Mesothelial cell of epicardium (in vitro differentiated cells): ENCODE data around the gene LDLRAD4. TPM values are rescaled to one million over a fixed set of nuclear protein-coding genes. Genes with fewer than 3 reads are reported as not detected.

ENCODE experiments used
- DNase-seq, 2 experiments: peaks; one replicate each; pipeline ENCODE4 v3.0.0; 2021; ENCODE audit warnings: low spot score in 2 of 2; ENCODE audit not compliant: unreplicated experiment in 2 of 2
- H3K27ac Mint-ChIP-seq: 2 replicates; pipeline ENCODE4 v1.8.0; 2021; ENCODE audit warnings: mixed read lengths
- H3K27me3 Mint-ChIP-seq: 2 replicates; pipeline ENCODE4 v1.8.0; 2021; ENCODE audit warnings: low read depth, mixed read lengths
- H3K36me3 Mint-ChIP-seq: 2 replicates; pipeline ENCODE4 v1.8.0; 2021; ENCODE audit warnings: mixed read lengths
- H3K4me1 Mint-ChIP-seq: 2 replicates; pipeline ENCODE4 v1.8.0; 2021; ENCODE audit warnings: mixed read lengths
- H3K4me3 Mint-ChIP-seq: 2 replicates; pipeline ENCODE4 v1.8.0; 2021; ENCODE audit warnings: mild to moderate bottlenecking, moderate library complexity, mixed read lengths
- H3K9me3 Mint-ChIP-seq: 2 replicates; pipeline ENCODE4 v1.8.0; 2021; ENCODE audit warnings: mixed read lengths
- CTCF ChIP-seq: fragments of 200-600 bp; sonication (generic); IDR thresholded peaks from one replicate; pipeline ENCODE4 v1.5.0; 2021; ENCODE audit warnings: antibody characterized with exemption; ENCODE audit not compliant: unreplicated experiment
- total RNA-seq: library from RNA; stranded (reverse); gene quantifications from 3 replicates; pipeline ENCODE4 v1.2.1, GENCODE V29; 2021

The LDLRAD4 gene
- total RNA-seq: 26.2 to 29.7 TPM (median 29.2 TPM) in 3 replicates

GRCh38 chr18:13218368-13218991 lies at the start of gene LDLRAD4:
LDLRAD4 (plus strand) TSS chr18:13218760.
- Mint-ChIP-seq H3K36me3 (no peaks in the 10 kb centered on the region), H3K9me3 (no peaks in the 10 kb centered on the region), H3K27ac (no peak within 1 kb of the TSS), H3K27me3 (peaks cover 34% of the 10 kb centered on the region), H3K4me1 (peaks cover 54% of the 10 kb centered on the region), H3K4me3 (peak within 1 kb of the TSS; percentile 74)
- TF ChIP-seq CTCF: no peak
- DNase-seq: peak in 1 of 2 experiments; percentile 70

GRCh38 chr18:13173578-13174145 lies 44.9 kb upstream of the LDLRAD4 start:
- no peak for TF ChIP-seq CTCF
- H3K36me3 Mint-ChIP-seq: no peaks in the 10 kb centered on the region
- no peak overlapping the region for H3K4me3 Mint-ChIP-seq
- H3K4me1 Mint-ChIP-seq: no peaks in the 10 kb centered on the region
- H3K9me3 Mint-ChIP-seq: peaks cover 12% of the 10 kb centered on the region
- no peak for DNase-seq
- peaks cover 12% of the 10 kb centered on the region for H3K27me3 Mint-ChIP-seq
- no peak overlapping the region for H3K27ac Mint-ChIP-seq

- Mint-ChIP-seq H3K4me1 (no peaks in the 10 kb centered on the region), H3K36me3 (no peaks in the 10 kb centered on the region), H3K27ac (no peak overlapping the region)
Measured at GRCh38 chr18:13175266-13175665, 43.3 kb upstream of the LDLRAD4 start.

GRCh38 chr18:13175754-13176210 lies 42.8 kb upstream of the LDLRAD4 start:
- H3K4me3 Mint-ChIP-seq: no peak overlapping the region
- H3K27me3 Mint-ChIP-seq: peaks cover 3% of the 10 kb centered on the region
- H3K36me3 Mint-ChIP-seq: no peaks in the 10 kb centered on the region
- peaks cover 4% of the 10 kb centered on the region for H3K9me3 Mint-ChIP-seq
- DNase-seq: no peak
- no peaks in the 10 kb centered on the region for H3K4me1 Mint-ChIP-seq
- TF ChIP-seq CTCF: no peak
- H3K27ac Mint-ChIP-seq: no peak overlapping the region

More at GRCh38 chr18:13175266-13175665, 43.3 kb upstream of the LDLRAD4 start:
- H3K9me3 Mint-ChIP-seq: peaks cover 6% of the 10 kb centered on the region
- H3K27me3 Mint-ChIP-seq: peaks cover 5% of the 10 kb centered on the region
- DNase-seq: no peak
- no peak for TF ChIP-seq CTCF
- no peak overlapping the region for H3K4me3 Mint-ChIP-seq

GRCh38 chr18:13176847-13177246 lies 41.7 kb upstream of the LDLRAD4 start:
- Mint-ChIP-seq H3K27me3 (no peaks in the 10 kb centered on the region), H3K36me3 (no peaks in the 10 kb centered on the region), H3K27ac (no peak overlapping the region), H3K9me3 (no peaks in the 10 kb centered on the region), H3K4me1 (no peaks in the 10 kb centered on the region), H3K4me3 (no peak overlapping the region)
- DNase-seq: no peak
- no peak for TF ChIP-seq CTCF
